ENCODE results near the gene GLYATL3. TPM values are rescaled to one million over a fixed set of nuclear protein-coding genes. Genes with fewer than 3 reads are reported as not detected.

The GLYATL3 gene
- total RNA-seq, 1 donor from 2014 or later, result not detected

DNA sequence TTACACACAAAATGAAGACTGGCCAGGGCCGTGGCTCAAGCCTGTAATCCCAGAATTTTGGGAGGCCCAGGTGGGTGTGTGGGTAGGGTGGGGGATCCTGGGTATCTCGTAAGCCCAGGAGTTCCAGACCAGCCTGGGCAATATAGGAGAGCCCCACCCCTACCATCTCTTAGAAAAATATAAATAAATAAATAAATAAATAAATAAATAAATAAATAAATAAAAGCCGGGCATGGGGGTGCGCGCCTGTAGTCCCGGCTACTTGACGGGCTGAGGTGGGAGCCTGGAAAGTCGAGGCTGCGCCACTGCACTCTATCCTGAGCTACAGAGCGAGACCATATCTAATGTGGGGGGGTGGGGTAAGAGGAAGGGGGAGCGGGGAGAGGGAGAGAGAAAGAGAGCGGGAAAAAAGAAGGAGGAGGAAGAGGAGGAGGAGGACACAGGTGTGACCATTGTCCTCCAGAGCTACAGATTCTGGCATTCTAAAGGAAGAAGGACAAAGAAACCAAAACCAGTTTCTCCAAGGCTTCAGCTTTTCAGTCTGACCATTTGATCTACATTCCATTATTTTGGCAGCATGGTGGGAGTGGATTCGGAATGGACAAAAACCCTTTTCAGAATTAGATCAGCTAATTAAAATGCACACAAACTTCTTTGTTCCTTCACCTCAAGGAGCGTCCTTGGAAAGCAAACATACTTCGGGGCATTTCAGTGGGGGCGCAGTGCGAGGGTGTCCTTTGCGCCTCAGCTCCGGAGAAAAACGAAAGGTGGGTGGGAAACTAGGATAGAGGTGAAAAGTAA is 50.2 kb downstream of the GLYATL3 start:
- no peak for DNase-seq (ENCODE audit: low spot score)
- no peaks in the 10 kb centered on the region for H3K9me3 Mint-ChIP-seq (ENCODE audit: unreplicated experiment)
- peaks cover 5% of the 10 kb centered on the region for H3K27me3 Mint-ChIP-seq (ENCODE audit: unreplicated experiment)
- no peak for TF ChIP-seq CTCF (IDR thresholded peaks at IDR 0.05; ENCODE audit: unreplicated experiment)
- H3K36me3 Mint-ChIP-seq (ENCODE audit: low read depth, unreplicated experiment), result no peaks in the 10 kb centered on the region
- peaks cover 7% of the 10 kb centered on the region for H3K4me1 Mint-ChIP-seq (ENCODE audit: unreplicated experiment)
- H3K4me3 Mint-ChIP-seq (ENCODE audit: unreplicated experiment), result peak overlapping the region; percentile 80
- H3K27ac Mint-ChIP-seq (ENCODE audit: unreplicated experiment), result peak overlapping the region; percentile 19

DNA sequence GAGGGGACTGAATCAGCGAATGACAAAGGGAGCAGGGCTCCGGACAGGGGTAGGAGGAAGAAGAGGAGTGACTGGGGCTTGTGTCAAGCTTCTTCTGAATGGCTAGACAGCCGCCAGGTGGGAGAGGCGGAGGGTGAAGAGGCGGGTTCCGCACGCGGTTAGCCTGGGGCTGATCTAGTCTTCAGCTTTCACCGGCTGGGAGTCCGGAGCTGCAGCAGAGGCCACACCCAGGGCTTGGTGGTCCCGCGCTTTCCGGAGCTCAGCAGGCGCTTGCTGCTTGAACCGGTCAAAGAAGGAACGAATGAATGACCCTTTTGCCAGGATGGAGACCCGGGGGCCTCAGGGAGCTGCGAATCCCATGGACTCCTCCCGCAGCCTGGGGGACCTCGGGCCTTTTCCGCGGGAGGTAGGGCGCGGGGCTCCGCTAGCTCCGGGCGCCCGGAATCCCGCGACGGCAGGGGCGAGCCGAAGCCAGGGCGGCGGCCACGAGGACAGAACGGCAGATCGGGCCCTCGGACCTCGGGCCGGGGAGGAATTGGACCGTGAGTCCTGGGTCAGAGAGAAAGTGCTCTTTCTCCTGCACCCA is 50.9 kb downstream of the GLYATL3 start, which contains the start of gene C6orf141:
Gene C6orf141 (plus strand): TSS at position 177 of the 586 bp plus-strand sequence. CDS start 125 bp downstream, at position 302.
- Mint-ChIP-seq H3K9me3 (ENCODE audit: unreplicated experiment) (no peaks in the 10 kb centered on the region), H3K4me1 (ENCODE audit: unreplicated experiment) (peaks cover 7% of the 10 kb centered on the region), H3K27me3 (ENCODE audit: unreplicated experiment) (peaks cover 5% of the 10 kb centered on the region), H3K36me3 (ENCODE audit: low read depth, unreplicated experiment) (no peaks in the 10 kb centered on the region), H3K4me3 (ENCODE audit: unreplicated experiment) (peak within 1 kb of the TSS; percentile 84), H3K27ac (ENCODE audit: unreplicated experiment) (peak within 1 kb of the TSS; percentile 19)
- peak; percentile 21 for DNase-seq (ENCODE audit: low spot score)
- TF ChIP-seq CTCF (IDR thresholded peaks at IDR 0.05; ENCODE audit: unreplicated experiment), result no peak

DNA sequence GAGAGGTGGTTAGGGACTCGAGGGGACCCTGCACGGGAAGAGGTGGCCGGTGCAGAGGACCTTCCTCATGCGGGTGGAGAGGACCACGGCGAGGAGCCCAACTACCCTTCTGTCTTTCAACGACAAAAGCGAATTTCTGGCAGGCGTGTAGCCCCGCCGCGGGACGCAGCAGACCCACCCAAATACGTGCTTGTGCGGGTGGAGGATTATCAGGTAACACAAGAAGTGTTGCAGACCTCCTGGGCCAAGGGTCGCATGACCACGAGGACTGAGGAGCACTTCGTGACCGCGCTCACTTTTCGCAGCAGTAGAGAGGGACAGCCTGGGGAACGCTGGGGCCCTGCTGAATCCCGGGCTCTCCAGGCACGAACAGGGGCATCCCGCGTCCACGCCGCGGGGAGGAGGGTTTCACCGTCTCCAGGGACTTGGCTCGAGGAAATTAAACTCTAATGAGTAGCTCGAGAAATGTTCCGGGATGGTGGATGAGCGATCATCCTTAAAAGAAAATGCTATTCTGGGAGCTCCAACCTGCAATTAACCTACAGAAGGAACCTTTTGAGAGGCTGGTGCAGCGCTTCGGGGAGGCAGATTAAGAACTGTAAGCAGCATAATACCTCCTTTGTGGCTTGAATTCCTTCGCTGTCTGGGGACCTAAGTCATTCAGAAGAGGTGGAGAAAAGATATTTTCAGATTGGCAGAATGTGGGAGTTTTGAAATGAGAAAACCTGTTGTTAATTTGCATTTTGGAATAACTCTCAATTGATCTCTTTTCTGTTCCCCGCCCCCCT is 51.5 kb downstream of the GLYATL3 start:
- Mint-ChIP-seq H3K4me1 (ENCODE audit: unreplicated experiment) (peaks cover 7% of the 10 kb centered on the region), H3K4me3 (ENCODE audit: unreplicated experiment) (peak overlapping the region; percentile 84), H3K9me3 (ENCODE audit: unreplicated experiment) (no peaks in the 10 kb centered on the region), H3K36me3 (ENCODE audit: low read depth, unreplicated experiment) (no peaks in the 10 kb centered on the region), H3K27me3 (ENCODE audit: unreplicated experiment) (peaks cover 5% of the 10 kb centered on the region), H3K27ac (ENCODE audit: unreplicated experiment) (no peak overlapping the region)
- DNase-seq (ENCODE audit: low spot score), result peak; percentile 34
- no peak for TF ChIP-seq CTCF (IDR thresholded peaks at IDR 0.05; ENCODE audit: unreplicated experiment)

DNA sequence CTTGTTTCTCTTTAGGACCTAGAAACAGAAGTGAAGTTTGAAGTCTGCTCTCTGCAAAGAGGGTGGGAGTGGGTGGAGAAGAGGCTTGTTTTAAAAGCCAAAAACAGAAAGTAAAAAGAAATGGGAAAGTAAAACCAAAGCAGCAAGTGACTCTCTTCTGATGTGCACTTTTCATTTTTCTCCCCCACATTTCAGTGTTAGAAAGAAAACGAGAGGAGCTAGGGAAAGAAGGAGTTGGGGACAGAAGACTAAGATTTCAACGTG is 52.1 kb downstream of the GLYATL3 start:
- Mint-ChIP-seq H3K9me3 (ENCODE audit: unreplicated experiment) (no peaks in the 10 kb centered on the region), H3K27ac (ENCODE audit: unreplicated experiment) (no peak overlapping the region), H3K4me3 (ENCODE audit: unreplicated experiment) (peak overlapping the region; percentile 84), H3K27me3 (ENCODE audit: unreplicated experiment) (peaks cover 5% of the 10 kb centered on the region), H3K36me3 (ENCODE audit: low read depth, unreplicated experiment) (no peaks in the 10 kb centered on the region), H3K4me1 (ENCODE audit: unreplicated experiment) (peaks cover 7% of the 10 kb centered on the region)
- TF ChIP-seq CTCF (IDR thresholded peaks at IDR 0.05; ENCODE audit: unreplicated experiment), result no peak
- no peak for DNase-seq (ENCODE audit: low spot score)
